ENCODE measurements around the gene COCH. TPM values are rescaled to one million over a fixed set of nuclear protein-coding genes. Genes with fewer than 3 reads are reported as not detected.
"Not testable (repeated sequence)": the region's sequence is repeated elsewhere in the genome, so short reads cannot be mapped to it uniquely, and the experiment has no call there.

The COCH gene
- total RNA-seq, 2 donors from 2014 or later = 4.0 to 9.6 TPM

DNA sequence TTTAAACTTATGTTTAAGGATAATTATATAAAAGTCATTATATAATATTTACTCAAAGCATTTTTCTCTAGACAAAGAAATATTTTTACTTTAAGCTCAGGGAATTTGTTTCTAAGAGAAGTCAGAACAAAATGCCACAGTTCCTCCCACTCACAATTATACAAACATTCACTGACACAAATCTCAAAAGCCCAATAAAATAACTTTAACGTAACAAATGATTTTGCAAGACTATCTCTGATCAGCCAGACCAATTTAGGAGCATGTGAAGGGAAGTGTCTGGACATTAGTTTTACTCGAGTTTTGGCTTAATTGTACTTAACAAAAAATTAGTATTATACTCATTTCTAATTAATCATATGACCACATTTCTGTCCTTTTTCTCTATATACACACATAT, 41.2 kb downstream of the COCH start:
- ATAC-seq (no peak), DNase-seq (no peak)
- Histone ChIP-seq H3K27ac (no peak overlapping the region), H3K4me3 (no peak overlapping the region), H3K36me3 (replicated peaks in 1 of 2; ENCODE audit: insufficient read depth in 1 of 2, low read depth in 2 of 2) (no peaks in the 10 kb centered on the region), H3K4me1 (no peaks in the 10 kb centered on the region), H3K27me3 (no peaks in the 10 kb centered on the region), H3K9me3 (no peaks in the 10 kb centered on the region)
- TF ChIP-seq POLR2A (IDR thresholded peaks at IDR 0.05) = no peak
- TF ChIP-seq, protein P1, sequence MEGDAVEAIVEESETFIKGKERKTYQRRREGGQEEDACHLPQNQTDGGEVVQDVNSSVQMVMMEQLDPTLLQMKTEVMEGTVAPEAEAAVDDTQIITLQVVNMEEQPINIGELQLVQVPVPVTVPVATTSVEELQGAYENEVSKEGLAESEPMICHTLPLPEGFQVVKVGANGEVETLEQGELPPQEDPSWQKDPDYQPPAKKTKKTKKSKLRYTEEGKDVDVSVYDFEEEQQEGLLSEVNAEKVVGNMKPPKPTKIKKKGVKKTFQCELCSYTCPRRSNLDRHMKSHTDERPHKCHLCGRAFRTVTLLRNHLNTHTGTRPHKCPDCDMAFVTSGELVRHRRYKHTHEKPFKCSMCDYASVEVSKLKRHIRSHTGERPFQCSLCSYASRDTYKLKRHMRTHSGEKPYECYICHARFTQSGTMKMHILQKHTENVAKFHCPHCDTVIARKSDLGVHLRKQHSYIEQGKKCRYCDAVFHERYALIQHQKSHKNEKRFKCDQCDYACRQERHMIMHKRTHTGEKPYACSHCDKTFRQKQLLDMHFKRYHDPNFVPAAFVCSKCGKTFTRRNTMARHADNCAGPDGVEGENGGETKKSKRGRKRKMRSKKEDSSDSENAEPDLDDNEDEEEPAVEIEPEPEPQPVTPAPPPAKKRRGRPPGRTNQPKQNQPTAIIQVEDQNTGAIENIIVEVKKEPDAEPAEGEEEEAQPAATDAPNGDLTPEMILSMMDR (IDR thresholded peaks at IDR 0.05) = no peak
- 72 to 79% methylated on average over 2 of the region's 2 CpGs for whole genome bisulfite sequencing, 2 donors
- intact Hi-C loops (cut with DNase I) = no loop called here

DNA sequence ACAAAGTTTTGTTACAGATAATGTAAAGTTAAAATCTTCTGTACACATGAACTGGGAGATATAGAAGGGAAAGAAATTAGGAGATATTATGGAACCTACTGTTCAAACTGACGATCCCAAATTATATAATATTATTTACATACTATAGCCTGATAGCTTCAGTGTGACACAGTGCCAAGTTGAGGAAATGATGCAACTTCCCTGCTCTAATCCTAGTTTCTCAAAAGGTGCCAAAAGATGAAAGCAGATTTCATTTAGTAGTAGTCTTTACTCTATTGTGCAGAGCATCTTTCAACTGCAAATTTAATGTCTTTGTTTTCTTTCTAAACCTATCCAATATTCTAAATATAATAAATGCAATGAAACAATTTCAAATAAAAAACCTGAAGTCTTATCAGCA, 46.9 kb downstream of the COCH start:
- Histone ChIP-seq H3K27ac (no peak overlapping the region), H3K9me3 (no peaks in the 10 kb centered on the region), H3K4me3 (no peak overlapping the region), H3K4me1 (no peaks in the 10 kb centered on the region), H3K27me3 (no peaks in the 10 kb centered on the region), H3K36me3 (replicated peaks in 1 of 2; ENCODE audit: insufficient read depth in 1 of 2, low read depth in 2 of 2) (no peaks in the 10 kb centered on the region)
- ATAC-seq = no peak
- intact Hi-C loops (cut with DNase I) = no loop called here
- no peak for TF ChIP-seq POLR2A (IDR thresholded peaks at IDR 0.05)
- TF ChIP-seq, protein P1 (IDR thresholded peaks at IDR 0.05) = no peak
- DNase-seq = no peak
- WGBS, 2 donors = 33 to 34% methylated on average over 1 of the region's 1 CpG

DNA sequence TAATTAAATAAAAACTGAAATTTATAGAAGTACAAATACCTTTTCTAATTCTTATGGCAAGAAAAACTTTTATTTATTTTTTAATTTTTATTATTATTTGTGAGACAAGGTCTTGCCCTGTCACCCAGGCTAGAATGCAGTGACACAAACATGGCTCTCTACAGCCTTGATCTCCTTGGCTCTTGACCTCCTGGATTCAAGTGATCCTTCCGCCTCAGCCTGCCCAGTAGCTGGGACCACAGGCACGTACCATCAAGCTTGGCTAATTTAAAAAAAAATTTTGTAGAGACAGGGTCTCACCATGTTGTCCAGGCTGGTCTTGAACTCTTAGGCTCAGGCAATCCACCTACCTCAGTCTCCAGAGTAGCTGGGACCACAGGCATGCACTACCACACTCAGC, 47.4 kb downstream of the COCH start:
- no peaks in the 10 kb centered on the region for H3K27me3 ChIP-seq
- H3K4me3 ChIP-seq = no peak overlapping the region
- no peaks in the 10 kb centered on the region for H3K4me1 ChIP-seq
- TF ChIP-seq POLR2A (IDR thresholded peaks at IDR 0.05) = no peak
- TF ChIP-seq, protein P1 (IDR thresholded peaks at IDR 0.05) = no peak
- DNase-seq (no peak), ATAC-seq (no peak)
- H3K27ac ChIP-seq = no peak overlapping the region
- H3K9me3 ChIP-seq = no peaks in the 10 kb centered on the region
- WGBS, 2 donors = 95 to 97% methylated on average over 2 of the region's 2 CpGs
- intact Hi-C loops (cut with DNase I) = no loop called here
- no peaks in the 10 kb centered on the region for H3K36me3 ChIP-seq (replicated peaks in 1 of 2; ENCODE audit: insufficient read depth in 1 of 2, low read depth in 2 of 2)

DNA sequence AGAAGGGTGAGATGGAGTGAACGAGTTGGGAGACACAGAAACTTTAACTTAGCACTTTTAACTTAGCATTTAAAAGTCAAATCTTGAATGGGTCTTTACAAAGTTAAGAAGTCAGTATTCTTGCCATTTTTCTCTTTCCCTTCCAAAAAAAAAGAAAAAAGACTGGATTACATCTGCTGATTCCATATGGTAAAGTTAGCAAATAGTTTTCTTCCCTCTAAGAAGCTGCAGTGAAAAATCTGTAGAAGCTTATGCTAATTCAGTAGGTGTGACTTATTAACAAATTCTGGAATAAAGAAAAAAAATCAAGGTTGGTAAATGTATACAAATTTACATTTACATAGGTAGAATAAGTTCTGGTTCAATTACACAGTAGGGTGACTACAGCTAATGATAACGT, 50.9 kb downstream of the COCH start:
- Histone ChIP-seq H3K9me3 (no peaks in the 10 kb centered on the region), H3K4me3 (no peak overlapping the region), H3K27me3 (no peaks in the 10 kb centered on the region), H3K27ac (no peak overlapping the region), H3K36me3 (replicated peaks in 1 of 2; ENCODE audit: insufficient read depth in 1 of 2, low read depth in 2 of 2) (no peaks in the 10 kb centered on the region), H3K4me1 (no peaks in the 10 kb centered on the region)
- ATAC-seq = no peak
- WGBS, 2 donors = 92 to 98% methylated on average over 2 of the region's 2 CpGs
- intact Hi-C loops (cut with DNase I) = no loop called here
- no peak for DNase-seq
- TF ChIP-seq POLR2A (IDR thresholded peaks at IDR 0.05) = no peak
- TF ChIP-seq, protein P1 (IDR thresholded peaks at IDR 0.05) = no peak

DNA sequence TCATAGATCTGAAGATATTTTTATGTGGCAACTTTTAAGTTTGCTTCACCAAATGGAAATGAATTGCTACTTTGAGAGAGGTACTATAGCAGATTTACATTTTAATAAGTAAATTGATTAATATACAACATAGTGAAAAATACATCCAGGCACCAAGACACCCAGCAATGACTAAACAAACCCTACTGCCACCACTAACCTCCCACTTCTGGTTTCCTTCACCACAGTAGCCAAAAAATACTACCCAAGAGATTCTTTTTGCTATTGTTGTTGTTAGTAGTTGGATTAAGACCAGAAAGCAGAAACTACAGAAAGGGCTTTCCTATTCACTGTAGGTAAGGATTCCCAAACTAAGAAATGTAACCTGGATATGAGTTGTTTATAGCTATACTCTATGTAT, 54.1 kb downstream of the COCH start:
- intact Hi-C loops (cut with DNase I) = no loop called here
- no peak overlapping the region for H3K4me3 ChIP-seq
- TF ChIP-seq, protein P1 (IDR thresholded peaks at IDR 0.05) = no peak
- TF ChIP-seq POLR2A (IDR thresholded peaks at IDR 0.05) = no peak
- no peaks in the 10 kb centered on the region for H3K36me3 ChIP-seq (replicated peaks in 1 of 2; ENCODE audit: insufficient read depth in 1 of 2, low read depth in 2 of 2)
- no peaks in the 10 kb centered on the region for H3K27me3 ChIP-seq
- H3K4me1 ChIP-seq = no peaks in the 10 kb centered on the region
- DNase-seq (no peak), ATAC-seq (no peak)
- no peak overlapping the region for H3K27ac ChIP-seq
- no peaks in the 10 kb centered on the region for H3K9me3 ChIP-seq

DNA sequence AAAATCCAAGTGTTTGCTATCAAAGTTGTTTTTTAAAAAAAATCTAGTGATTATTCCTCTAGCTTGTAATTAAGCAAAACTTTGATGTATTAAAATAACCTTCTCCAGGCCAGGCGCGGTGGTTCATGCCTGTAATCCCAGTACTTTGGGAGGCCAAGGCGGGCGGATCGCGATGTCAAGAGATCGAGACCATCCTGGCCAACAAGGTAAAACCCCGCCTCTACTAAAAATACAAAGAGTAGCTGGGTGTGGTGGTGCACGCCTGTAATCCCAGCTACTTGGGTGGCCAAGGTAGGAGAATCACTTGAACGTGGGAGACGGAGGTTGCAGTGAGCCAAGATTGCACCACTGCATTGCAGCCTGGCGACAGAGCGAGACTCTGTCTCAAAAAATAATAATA, 59.6 kb downstream of the COCH start:
- H3K36me3 ChIP-seq (replicated peaks in 1 of 2; ENCODE audit: insufficient read depth in 1 of 2, low read depth in 2 of 2); DNase-seq; H3K27ac ChIP-seq; intact Hi-C loops (cut with DNase I); ATAC-seq; H3K9me3 ChIP-seq; H3K4me1 ChIP-seq; H3K27me3 ChIP-seq; H3K4me3 ChIP-seq: not testable (repeated sequence)
- WGBS, 2 donors = 96% methylated on average over 13 of the region's 13 CpGs

All from body of pancreas (tissue), 4 donors.